GM21576 (cell line): ENCODE results near the gene TTL.
A peak's percentile ranks its signal among the peaks of the same experiment; 100 is the strongest.

Experiments used
- ATAC-seq: cut with Tn5 transposase; IDR thresholded peaks from one replicate; pipeline ENCODE4 v1.9.1; 2021; ENCODE audit warnings: mild to moderate bottlenecking, moderate library complexity; ENCODE audit not compliant: unreplicated experiment

The TTL gene

GRCh38 chr2:112580084-112580483, 98.1 kb downstream of the TTL start:
- ATAC-seq = no peak

GRCh38 chr2:112582314-112582746, 100.4 kb downstream of the TTL start:
- no peak for ATAC-seq

- ATAC-seq = no peak
Measured at GRCh38 chr2:112583497-112584133, 101.7 kb downstream of the TTL start.

GRCh38 chr2:112584134-112584890, 102.4 kb downstream of the TTL start, which contains the start of gene CHCHD5:
Gene CHCHD5, plus strand, starts transcription at chr2:112584609. Its CDS starts 39 bp downstream, at chr2:112584648.
- peak; percentile 77 for ATAC-seq

GRCh38 chr2:112584891-112585250, 102.9 kb downstream of the TTL start:
- no peak for ATAC-seq

- no peak for ATAC-seq
Measured at GRCh38 chr2:112585400-112585799, 103.4 kb downstream of the TTL start.

GRCh38 chr2:112585873-112586464, 104.0 kb downstream of the TTL start:
- no peak for ATAC-seq

GRCh38 chr2:112588611-112589045, 106.7 kb downstream of the TTL start:
- ATAC-seq = no peak
